ENCODE data around the gene NPAS2. TPM values are rescaled to one million over a fixed set of nuclear protein-coding genes. Genes with fewer than 3 reads are reported as not detected.

Gene NPAS2
- total and polyA plus RNA-seq, 2 donors (not counting 3 experiments of a cell fraction or from before 2014, with no cell fraction given) = 29.0 to 53.9 TPM

DNA sequence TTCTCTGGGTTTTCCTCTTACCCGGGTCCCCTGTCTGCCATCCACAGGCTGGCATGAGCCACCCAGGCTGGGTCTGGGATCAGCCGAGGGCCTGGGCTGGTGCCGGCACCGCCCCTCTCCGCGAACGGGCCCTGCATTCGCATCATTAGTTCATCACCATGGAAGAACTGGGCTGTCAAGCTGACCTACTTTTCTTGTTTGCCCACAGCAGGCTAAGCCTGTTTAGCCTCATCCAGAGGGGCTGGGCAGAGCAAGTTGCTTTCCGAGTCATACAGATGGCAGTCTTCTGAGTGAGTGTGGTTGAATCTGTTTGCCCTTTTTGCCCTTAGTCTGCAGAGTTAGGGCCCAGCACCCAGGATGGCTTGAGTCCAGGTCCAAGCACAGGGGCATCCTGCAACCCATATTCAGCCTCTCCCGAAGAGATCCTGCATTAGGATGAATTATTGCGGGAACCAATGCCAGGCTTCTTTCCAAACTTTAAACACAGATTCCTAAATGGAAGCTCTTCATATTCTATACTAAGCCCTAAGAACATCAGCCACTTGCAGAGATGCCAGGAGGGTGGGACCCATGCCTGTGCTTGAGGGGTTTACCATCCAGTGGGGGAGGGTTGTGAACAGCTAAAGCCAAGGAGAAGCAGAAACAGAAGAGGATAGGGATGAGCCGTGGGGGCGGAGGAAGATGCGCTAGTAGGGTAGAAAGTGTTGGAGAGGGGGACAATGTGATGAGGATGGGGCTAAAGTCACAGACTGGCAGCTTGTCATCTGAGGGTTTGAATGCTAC is 68.0 kb downstream of the NPAS2 start:
- Histone ChIP-seq H3K9ac (replicated peaks; ENCODE audit: extremely low read depth, insufficient read depth, low read length) (no peak overlapping the region), H3K27ac (ENCODE audit: insufficient read depth, low read depth, low read length) (no peak overlapping the region), H3K4me2 (ENCODE audit: insufficient read depth, low read length) (no peak overlapping the region), H3K4me3 (replicated peaks in 1 of 3; ENCODE audit: insufficient read depth in 1 of 3, low read depth in 1 of 3, low read length in 3 of 3) (no peak overlapping the region), H3K9me3 (replicated peaks; ENCODE audit: control insufficient read depth, insufficient read depth, low read length) (no peaks in the 10 kb centered on the region), H3K27me3 (ENCODE audit: control insufficient read depth in 2 of 2, insufficient read depth in 2 of 2, low read length in 2 of 2) (no peaks in the 10 kb centered on the region), H3K79me2 (ENCODE audit: control insufficient read depth, insufficient read depth, low read length) (peaks cover 2% of the 10 kb centered on the region), H3K9me1 (replicated peaks; ENCODE audit: control insufficient read depth, extremely low read depth, insufficient read depth, low read length) (no peaks in the 10 kb centered on the region), H3K4me1 (ENCODE audit: control insufficient read depth, extremely low read depth, insufficient read depth, low read length) (peaks cover 49% of the 10 kb centered on the region), H3K36me3 (ENCODE audit: control insufficient read depth in 2 of 2, extremely low read depth in 1 of 2, insufficient read depth in 2 of 2, low read length in 2 of 2) (peaks cover 0 to 2% of the 10 kb centered on the region in 2 experiments), H2AFZ (ENCODE audit: low read depth, low read length) (no peak overlapping the region), H4K20me1 (replicated peaks; ENCODE audit: control insufficient read depth, extremely low read depth, insufficient read depth, low read length) (no peaks in the 10 kb centered on the region)
- intact Hi-C loops (cut with micrococcal nuclease) (no loop called here), dilution Hi-C loops (cut with MboI; ENCODE audit: extremely low pct_ligation_motif_present, low sequenced_read_pairs) (no loop called here)
- FAIRE-seq = no peak
- ChIA-PET CTCF (interaction anchor here (0.9 to 1.0 kb wide), 2 partner anchors 9 to 15 kb away, joined by 3 to 4 read pairs; no protein-coding TSS in a partner anchor), POLR2A (no interaction called here)
- TF ChIP-seq, protein P1, sequence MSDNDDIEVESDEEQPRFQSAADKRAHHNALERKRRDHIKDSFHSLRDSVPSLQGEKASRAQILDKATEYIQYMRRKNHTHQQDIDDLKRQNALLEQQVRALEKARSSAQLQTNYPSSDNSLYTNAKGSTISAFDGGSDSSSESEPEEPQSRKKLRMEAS (IDR thresholded peaks at IDR 0.05; ENCODE audit: insufficient read depth, insufficient read length) = no peak
- TF ChIP-seq EZH2 (IDR thresholded peaks at IDR 0.05; ENCODE audit: borderline replicate concordance, low read depth, low read length, severe bottlenecking) = no peak
- TF ChIP-seq POLR2AphosphoS5 (IDR thresholded peaks at IDR 0.05; ENCODE audit: insufficient read depth, low read depth, low read length) = no peak
- no peak for TF ChIP-seq FOS (IDR thresholded peaks at IDR 0.05; ENCODE audit: borderline replicate concordance, insufficient read depth, low read length)
- TF ChIP-seq MYC (IDR thresholded peaks at IDR 0.05; ENCODE audit: low read depth, low read length) = no peak
- TF ChIP-seq POLR2A (IDR thresholded peaks at IDR 0.05; ENCODE audit: low read depth, low read length) = no peak
- TF ChIP-seq GATA2 (IDR thresholded peaks at IDR 0.05; ENCODE audit: insufficient read depth, insufficient read length, low read depth, low read length) = no peak
- no peak for TF ChIP-seq JUN (IDR thresholded peaks at IDR 0.05; ENCODE audit: borderline replicate concordance, insufficient read depth, insufficient read length, low read depth)
- TF ChIP-seq, protein P2, sequence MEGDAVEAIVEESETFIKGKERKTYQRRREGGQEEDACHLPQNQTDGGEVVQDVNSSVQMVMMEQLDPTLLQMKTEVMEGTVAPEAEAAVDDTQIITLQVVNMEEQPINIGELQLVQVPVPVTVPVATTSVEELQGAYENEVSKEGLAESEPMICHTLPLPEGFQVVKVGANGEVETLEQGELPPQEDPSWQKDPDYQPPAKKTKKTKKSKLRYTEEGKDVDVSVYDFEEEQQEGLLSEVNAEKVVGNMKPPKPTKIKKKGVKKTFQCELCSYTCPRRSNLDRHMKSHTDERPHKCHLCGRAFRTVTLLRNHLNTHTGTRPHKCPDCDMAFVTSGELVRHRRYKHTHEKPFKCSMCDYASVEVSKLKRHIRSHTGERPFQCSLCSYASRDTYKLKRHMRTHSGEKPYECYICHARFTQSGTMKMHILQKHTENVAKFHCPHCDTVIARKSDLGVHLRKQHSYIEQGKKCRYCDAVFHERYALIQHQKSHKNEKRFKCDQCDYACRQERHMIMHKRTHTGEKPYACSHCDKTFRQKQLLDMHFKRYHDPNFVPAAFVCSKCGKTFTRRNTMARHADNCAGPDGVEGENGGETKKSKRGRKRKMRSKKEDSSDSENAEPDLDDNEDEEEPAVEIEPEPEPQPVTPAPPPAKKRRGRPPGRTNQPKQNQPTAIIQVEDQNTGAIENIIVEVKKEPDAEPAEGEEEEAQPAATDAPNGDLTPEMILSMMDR (IDR thresholded peaks at IDR 0.05; ENCODE audit: extremely low read depth in 1 of 2, insufficient read depth in 1 of 2, low read depth in 1 of 2, low read length in 2 of 2) = no peak
- DNase-seq (ENCODE audit: low read depth, low spot score) = no peak
- BruUV-seq (replicated peaks) = no TSS peak
